Transverse colon (tissue), 4 donors: ENCODE measurements around the gene NECAB2. TPM values are rescaled to one million over a fixed set of nuclear protein-coding genes. Genes with fewer than 3 reads are reported as not detected.

Source experiments
- DNase-seq: peaks from one replicate; pipeline ENCODE4 v3.0.0-alpha.2; 2019
- H3K27ac ChIP-seq, 4 donors: fragments of 200-600 bp; sonication (generic); 2 replicates each; pipeline ENCODE4 v1.5.1; 2016 to 2018; ENCODE audit warnings: inconsistent platforms in 4 of 4
- H3K27me3 ChIP-seq: fragments of 200-600 bp; sonication (generic); 2 replicates; pipeline ENCODE4 v1.5.1; 2017; ENCODE audit warnings: inconsistent platforms
- H3K36me3 ChIP-seq, 4 donors: fragments of 200-600 bp; sonication (generic); 2 replicates each; pipeline ENCODE4 v1.5.1; 2017 to 2019; ENCODE audit warnings: inconsistent platforms in 4 of 4
- H3K4me1 ChIP-seq, 4 donors: fragments of 200-600 bp; sonication (generic); 2 replicates each; pipeline ENCODE4 v1.5.1; 2017 to 2020; ENCODE audit warnings: inconsistent platforms in 4 of 4
- H3K4me3 ChIP-seq, 4 donors: fragments of 200-600 bp; sonication (generic); 1 replicate in 1 of 4; 2 replicates in 3 of 4; pipeline versions ENCODE4 v1.5.1 to v1.6.1; 2017 to 2019; ENCODE audit warnings: inconsistent platforms in 4 of 4
- H3K9me3 ChIP-seq, 2 donors: fragments of 200-600 bp; sonication (generic); 2 replicates each; pipeline ENCODE4 v1.5.1; 2017 to 2019; ENCODE audit warnings: inconsistent platforms in 2 of 2
- EP300 ChIP-seq: sonication (generic); formaldehyde crosslinking; IDR thresholded peaks from one replicate; pipeline ENCODE4 v1.6.1; 2017; ENCODE audit warnings: antibody characterized with exemption, low read depth
- POLR2A ChIP-seq: fragments of 450-650 bp; IDR thresholded peaks from one replicate; pipeline ENCODE4 v1.6.1; 2016; ENCODE audit warnings: antibody characterized with exemption, mild to moderate bottlenecking, moderate library complexity
- POLR2AphosphoS5 ChIP-seq, 3 donors: sonication (generic); formaldehyde crosslinking; IDR thresholded peaks; one replicate each; pipeline ENCODE4 v1.6.1; 2016; ENCODE audit warnings: antibody characterized with exemption in 3 of 3
- WGBS, 2 donors: methylation state at CpG; one replicate each; pipeline ENCODE4 v1.1.5; 2018; ENCODE audit warnings: low coverage in 1 of 2; 5-methylcytosine and 5-hydroxymethylcytosine counted together
- in situ Hi-C, 4 donors: fragments of 200-750 bp; cut with MboI; loops; one replicate each; pipeline versions ENCODE4 v1.15.0 to v1.15.1; 2017; ENCODE audit warnings: low sequenced_read_pairs in 3 of 4, low pct_ligation_motif_present in 1 of 4, low pct_unique_long_range_greater_than_20kb in 1 of 4
- intact Hi-C: fragments of 100-400 bp; cut with DNase I; formaldehyde crosslinking; loops from one replicate; pipeline ENCODE4 v1.15.1; 2023; ENCODE audit warnings: low total_unique reads
- total RNA-seq, 4 donors: library from RNA; depleted of rRNA; stranded (reverse); fragments of >200 nt; gene quantifications; one replicate each; pipeline ENCODE4 v1.1.0, GENCODE V29; 2016
- TF ChIP-seq, protein P1 (sequence below), 5 experiments: fragments of 200-600 bp in 3 of 5; fragments of 450-650 bp in 2 of 5; sonication (generic) in 3 of 5; IDR thresholded peaks; 1 replicate in 2 of 5; 2 replicates in 3 of 5; pipeline ENCODE4 v1.5.1; 2016 to 2017; ENCODE audit warnings: antibody characterized with exemption in 5 of 5, inconsistent platforms in 3 of 5, mild to moderate bottlenecking in 2 of 5, moderate library complexity in 1 of 5

The NECAB2 gene
- total RNA-seq, 4 donors from 2014 or later = 0.41 TPM; not detected in 3

DNA sequence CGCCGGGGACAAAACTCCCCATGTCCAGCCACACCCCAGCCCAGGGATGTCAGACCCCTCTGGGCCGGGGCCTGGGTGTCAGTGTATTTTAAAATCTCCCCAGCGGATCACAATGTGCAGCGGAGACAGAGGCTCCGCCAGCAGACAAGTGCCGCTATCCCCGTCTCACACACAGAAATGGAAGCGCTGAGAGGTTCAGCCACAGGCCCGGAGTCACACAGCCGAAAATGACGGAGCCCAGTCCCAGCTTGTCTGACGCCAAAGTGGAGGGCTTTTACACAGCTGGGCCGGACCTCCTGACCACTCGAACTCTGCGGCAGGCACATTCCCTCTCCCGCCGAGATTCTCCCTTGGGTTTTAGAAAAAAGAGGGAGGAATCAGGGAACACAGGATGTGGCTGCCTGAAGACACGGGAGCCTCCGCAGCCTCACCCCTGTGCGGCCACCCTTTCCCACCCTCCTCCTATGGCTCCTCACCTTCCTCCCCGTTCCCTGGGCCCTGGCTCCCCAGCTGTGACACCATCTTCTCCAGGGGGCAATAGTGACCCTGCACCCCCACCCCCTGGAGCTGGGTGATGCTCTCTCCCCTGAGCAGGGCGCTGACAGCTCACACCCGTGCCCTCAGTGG lies 21.8 kb upstream of the NECAB2 start:
- Histone ChIP-seq H3K4me1 (peaks cover 0 to 7% (median 0%) of the 10 kb centered on the region in 4 donors), H3K36me3 (no peaks in the 10 kb centered on the region), H3K27ac (no peak overlapping the region), H3K27me3 (no peaks in the 10 kb centered on the region), H3K4me3 (no peak overlapping the region), H3K9me3 (no peaks in the 10 kb centered on the region)
- intact Hi-C loops = no loop called here
- TF ChIP-seq, protein P1, sequence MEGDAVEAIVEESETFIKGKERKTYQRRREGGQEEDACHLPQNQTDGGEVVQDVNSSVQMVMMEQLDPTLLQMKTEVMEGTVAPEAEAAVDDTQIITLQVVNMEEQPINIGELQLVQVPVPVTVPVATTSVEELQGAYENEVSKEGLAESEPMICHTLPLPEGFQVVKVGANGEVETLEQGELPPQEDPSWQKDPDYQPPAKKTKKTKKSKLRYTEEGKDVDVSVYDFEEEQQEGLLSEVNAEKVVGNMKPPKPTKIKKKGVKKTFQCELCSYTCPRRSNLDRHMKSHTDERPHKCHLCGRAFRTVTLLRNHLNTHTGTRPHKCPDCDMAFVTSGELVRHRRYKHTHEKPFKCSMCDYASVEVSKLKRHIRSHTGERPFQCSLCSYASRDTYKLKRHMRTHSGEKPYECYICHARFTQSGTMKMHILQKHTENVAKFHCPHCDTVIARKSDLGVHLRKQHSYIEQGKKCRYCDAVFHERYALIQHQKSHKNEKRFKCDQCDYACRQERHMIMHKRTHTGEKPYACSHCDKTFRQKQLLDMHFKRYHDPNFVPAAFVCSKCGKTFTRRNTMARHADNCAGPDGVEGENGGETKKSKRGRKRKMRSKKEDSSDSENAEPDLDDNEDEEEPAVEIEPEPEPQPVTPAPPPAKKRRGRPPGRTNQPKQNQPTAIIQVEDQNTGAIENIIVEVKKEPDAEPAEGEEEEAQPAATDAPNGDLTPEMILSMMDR (IDR thresholded peaks at IDR 0.05) = no peak
- TF ChIP-seq POLR2AphosphoS5 (IDR thresholded peaks at IDR 0.05) (no peak), EP300 (no peak), POLR2A (no peak)
- in situ Hi-C loops = no loop called here
- DNase-seq = no peak
- WGBS, 2 donors = 89 to 100% methylated on average over 1 to 24 of the region's 24 CpGs

GRCh38 chr16:83946781-83947566 lies 21.1 kb upstream of the NECAB2 start:
- Histone ChIP-seq H3K27ac (no peak overlapping the region), H3K9me3 (no peaks in the 10 kb centered on the region), H3K36me3 (no peaks in the 10 kb centered on the region), H3K27me3 (no peaks in the 10 kb centered on the region), H3K4me3 (no peak overlapping the region), H3K4me1 (peaks cover 0 to 7% (median 0%) of the 10 kb centered on the region in 4 donors)
- WGBS, 2 donors = 80 to 84% methylated on average over 2 to 20 of the region's 21 CpGs
- TF ChIP-seq EP300 (no peak), POLR2A (no peak), POLR2AphosphoS5 (IDR thresholded peaks at IDR 0.05) (no peak)
- TF ChIP-seq, protein P1 (IDR thresholded peaks at IDR 0.05) = no peak
- intact Hi-C loops (no loop called here), in situ Hi-C loops (no loop called here)
- no peak for DNase-seq

GRCh38 chr16:83947642-83948234 lies 20.3 kb upstream of the NECAB2 start:
- intact Hi-C loops = no loop called here
- 88 to 95% methylated on average over 4 to 12 of the region's 14 CpGs for WGBS, 2 donors

More at GRCh38 chr16:83947642-83948234, 20.3 kb upstream of the NECAB2 start:
- Histone ChIP-seq H3K36me3 (no peaks in the 10 kb centered on the region), H3K4me3 (no peak overlapping the region), H3K9me3 (no peaks in the 10 kb centered on the region), H3K27me3 (no peaks in the 10 kb centered on the region), H3K4me1 (peaks cover 4 to 11% (median 6%) of the 10 kb centered on the region in 4 donors), H3K27ac (no peak overlapping the region)
- in situ Hi-C loops = no loop called here
- no peak for DNase-seq
- no peak for TF ChIP-seq POLR2AphosphoS5 (IDR thresholded peaks at IDR 0.05)
- TF ChIP-seq, protein P1 (IDR thresholded peaks at IDR 0.05) = no peak
- no peak for TF ChIP-seq EP300
- TF ChIP-seq POLR2A = no peak
